Measurements from ENCODE around the gene NTN4.
A peak's percentile ranks its signal among the peaks of the same experiment; 100 is the strongest.
"Not testable (repeated sequence)": the region's sequence is repeated elsewhere in the genome, so short reads cannot be mapped to it uniquely, and the experiment has no call there.

The NTN4 gene

GRCh38 chr12:95661360-95661759 lies 129.2 kb downstream of the NTN4 start:
- DNase-seq (ENCODE audit: low read depth in 2 of 2) = no peak

DNA sequence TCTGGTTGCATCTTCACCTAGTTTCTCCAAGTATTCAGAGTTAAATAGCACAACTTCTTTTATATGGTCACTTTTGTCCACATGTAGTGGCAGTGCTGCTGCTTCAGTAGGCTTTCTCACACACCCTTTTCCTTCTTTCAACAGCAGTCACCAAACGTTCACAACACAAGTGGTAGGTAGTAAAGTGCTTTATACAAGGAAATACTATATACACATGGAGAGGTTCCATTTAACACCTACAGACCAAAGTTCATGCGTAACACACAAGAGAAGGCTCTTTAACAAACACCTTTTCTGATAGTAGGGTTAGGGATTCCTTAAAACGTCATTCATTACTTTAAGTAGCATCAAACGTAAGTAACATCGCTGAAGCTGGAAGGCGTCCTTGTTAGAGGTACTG lies 132.2 kb downstream of the NTN4 start:
- no peak for DNase-seq (ENCODE audit: low read depth in 2 of 2)

DNA sequence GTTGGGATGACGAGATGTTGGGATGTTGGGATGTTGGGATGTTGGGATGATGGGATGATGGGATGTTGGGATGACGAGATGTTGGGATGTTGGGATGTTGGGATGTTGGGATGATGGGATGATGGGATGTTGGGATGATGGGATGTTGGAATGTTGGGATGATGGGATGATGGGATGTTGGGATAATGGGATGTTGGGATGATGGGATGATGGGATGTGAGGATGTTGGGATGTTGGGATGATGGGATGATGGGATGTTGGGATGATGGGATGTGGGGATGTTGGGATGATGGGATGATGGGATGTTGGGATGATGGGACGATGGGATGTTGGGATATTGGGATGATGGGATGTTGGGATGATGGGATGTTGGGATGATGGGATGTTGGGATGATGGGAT lies 135.9 kb downstream of the NTN4 start:
- not testable (repeated sequence) for DNase-seq (ENCODE audit: low read depth in 2 of 2)

DNA sequence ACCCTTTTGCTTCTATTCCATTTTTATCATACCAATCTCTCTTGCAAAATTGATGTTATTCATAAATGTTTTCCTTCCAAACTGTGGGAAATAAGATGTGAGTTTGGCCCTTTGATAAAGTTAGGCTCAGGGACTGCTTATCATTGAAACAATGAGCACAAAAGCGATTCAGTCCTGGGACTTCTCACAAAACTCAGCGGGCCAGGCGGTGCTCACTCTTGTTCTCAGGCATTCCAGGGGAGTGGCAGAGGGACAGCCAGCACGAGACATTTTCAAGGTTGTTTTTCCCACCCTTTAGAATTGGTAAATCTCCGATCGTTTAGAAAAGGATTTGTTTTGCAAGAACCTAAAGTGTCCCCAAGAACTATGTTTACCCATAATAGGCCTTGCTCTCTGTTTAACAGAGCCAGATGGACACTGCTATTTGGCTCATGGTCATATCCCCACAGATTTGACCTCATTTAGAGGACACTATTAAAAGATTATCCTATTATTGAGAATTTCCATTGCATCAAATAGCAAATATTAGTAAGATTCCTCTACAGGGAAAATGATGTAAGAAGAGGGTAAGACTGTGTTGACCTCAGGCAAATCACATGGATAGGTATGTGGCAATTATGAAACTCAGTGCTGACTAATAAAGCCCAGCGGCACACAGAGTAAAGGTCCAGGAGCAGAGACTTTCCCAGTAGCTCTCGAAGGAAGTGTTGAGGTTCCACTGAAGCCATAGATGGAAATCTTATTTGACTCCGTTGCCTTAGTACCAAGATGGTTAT lies 136.6 kb downstream of the NTN4 start:
- peak in 1 of 2 experiments; percentile 32 for DNase-seq (ENCODE audit: low read depth in 2 of 2)

DNA sequence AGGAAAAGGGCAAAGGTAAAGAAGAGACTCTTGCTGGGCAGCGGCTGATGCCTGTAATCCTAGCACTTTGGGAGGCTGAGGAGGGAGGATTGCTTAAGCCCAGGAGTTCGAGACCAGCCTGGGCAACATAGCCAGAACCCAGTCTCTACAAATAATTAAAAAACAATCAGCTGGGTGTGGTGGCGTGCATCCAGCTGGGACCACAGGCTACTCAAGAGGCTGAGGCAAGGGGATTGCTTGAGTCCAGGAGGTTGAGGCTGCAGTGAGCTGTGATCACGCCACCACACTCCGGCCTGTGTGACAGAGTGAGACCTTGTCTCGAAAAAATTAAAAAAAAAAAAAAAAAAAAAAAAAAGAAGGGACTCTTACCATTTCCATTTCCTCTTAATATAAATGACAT lies 138.9 kb downstream of the NTN4 start:
- no peak for DNase-seq (ENCODE audit: low read depth in 2 of 2)

GRCh38 chr12:95648990-95649791 lies 141.4 kb downstream of the NTN4 start:
- DNase-seq (ENCODE audit: low read depth in 2 of 2) = peak in 1 of 2 experiments; percentile 42

- peak; percentile 70 to 72 for DNase-seq (ENCODE audit: low read depth in 2 of 2)
Observed at GRCh38 chr12:95646781-95647190, 143.8 kb downstream of the NTN4 start.

DNA sequence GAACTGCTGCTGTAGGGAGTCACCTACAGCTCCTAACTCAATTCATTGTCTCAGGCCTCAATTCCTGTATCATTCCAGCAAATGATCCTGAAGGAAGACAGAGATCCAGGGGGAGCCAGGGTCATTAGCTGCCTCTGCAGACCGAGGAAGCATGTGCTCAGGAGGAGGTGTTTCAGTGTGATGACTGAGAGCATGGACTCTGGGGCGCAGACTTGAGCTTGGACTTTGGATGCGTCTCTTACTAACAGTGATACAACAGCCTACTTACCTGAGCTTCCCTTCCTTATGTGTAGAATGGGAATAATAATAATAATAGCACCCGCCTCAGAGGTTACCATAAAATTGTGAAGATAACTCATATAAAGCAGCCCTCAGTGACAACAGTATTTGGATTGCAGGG lies 147.3 kb downstream of the NTN4 start:
- no peak for DNase-seq (ENCODE audit: low read depth in 2 of 2)

DNA sequence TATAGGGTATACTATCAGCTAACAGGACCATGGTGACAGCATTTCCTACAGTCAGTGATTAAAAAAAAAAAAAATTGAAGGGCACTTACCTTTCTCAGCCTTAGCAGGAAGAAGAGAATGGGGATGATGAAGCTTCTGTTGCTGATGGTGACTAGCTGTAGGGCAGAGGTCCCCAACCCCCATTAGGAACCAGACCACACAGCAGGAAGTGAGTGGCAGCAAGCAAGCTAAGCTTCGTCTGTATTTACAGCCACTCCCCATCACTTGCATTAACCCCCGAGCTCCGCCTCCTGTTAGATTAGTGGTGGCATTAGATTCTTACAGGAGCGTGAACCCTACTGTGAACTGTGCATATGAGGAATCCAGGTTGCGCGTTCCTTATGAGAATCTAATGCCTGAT lies 148.0 kb downstream of the NTN4 start:
- no peak for DNase-seq (ENCODE audit: low read depth in 2 of 2)

GRCh38 chr12:95641299-95641952 lies 149.1 kb downstream of the NTN4 start:
- no peak for DNase-seq (ENCODE audit: low read depth in 2 of 2)

DNA sequence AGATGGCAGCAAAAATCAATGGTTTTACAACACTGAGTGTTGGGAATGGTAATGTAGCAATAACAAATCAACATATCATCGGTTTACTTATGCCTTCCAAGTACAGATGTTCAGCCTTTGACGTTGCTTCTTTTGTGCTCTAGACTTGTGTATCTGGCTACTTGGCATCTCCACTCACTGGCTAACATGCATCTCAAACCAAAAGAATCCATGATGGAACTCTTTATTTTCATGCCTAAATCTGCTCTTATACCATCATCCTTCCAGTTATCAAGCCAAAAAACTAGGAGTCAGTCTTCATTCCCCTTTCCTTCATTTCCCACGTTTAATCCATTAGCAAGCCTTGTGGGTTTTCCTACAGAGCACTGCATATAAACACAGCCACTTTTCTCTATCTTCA lies 150.0 kb downstream of the NTN4 start:
- no peak for DNase-seq (ENCODE audit: low read depth in 2 of 2)

- DNase-seq (ENCODE audit: low read depth in 2 of 2) = peak; percentile 75 to 77
Observed at GRCh38 chr12:95637471-95638155, 153.0 kb downstream of the NTN4 start.

DNA sequence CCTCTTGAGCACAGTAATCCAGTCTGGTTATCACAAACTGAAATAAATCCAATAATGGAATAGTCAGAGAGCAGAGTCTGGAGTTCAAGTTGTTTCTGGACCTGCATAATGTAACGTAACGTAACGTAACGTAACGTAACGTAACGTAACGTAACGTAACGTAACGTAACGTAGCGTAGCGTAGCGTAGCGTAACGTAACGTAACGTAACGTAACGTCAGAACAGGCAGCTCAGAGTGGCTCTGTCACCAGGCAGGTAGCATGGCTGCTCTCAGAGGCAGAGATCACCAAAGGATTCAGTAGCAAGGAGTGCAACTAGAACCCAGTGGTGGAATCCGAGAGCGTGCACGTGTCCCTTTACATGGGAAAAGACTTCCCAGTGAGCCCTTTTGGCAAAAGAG lies 153.6 kb downstream of the NTN4 start:
- no peak for DNase-seq (ENCODE audit: low read depth in 2 of 2)

GRCh38 chr12:95634622-95635621 lies 155.6 kb downstream of the NTN4 start:
- DNase-seq (ENCODE audit: low read depth in 2 of 2) = no peak

- DNase-seq (ENCODE audit: low read depth in 2 of 2) = no peak
Observed at GRCh38 chr12:95633732-95634465, 156.7 kb downstream of the NTN4 start.

- DNase-seq (ENCODE audit: low read depth in 2 of 2) = no peak
Observed at GRCh38 chr12:95633049-95633731, 157.4 kb downstream of the NTN4 start.

GRCh38 chr12:95630496-95630895 lies 160.1 kb downstream of the NTN4 start:
- DNase-seq (ENCODE audit: low read depth in 2 of 2) = no peak

- DNase-seq (ENCODE audit: low read depth in 2 of 2) = no peak
Observed at GRCh38 chr12:95629392-95629791, 161.2 kb downstream of the NTN4 start.

GRCh38 chr12:95626854-95627253 lies 163.7 kb downstream of the NTN4 start:
- DNase-seq (ENCODE audit: low read depth in 2 of 2) = no peak

Data from fibroblast of skin of left quadriceps (primary cell).